DLD1 (cell line): ENCODE data around the gene RPTOR.

ENCODE experiments used
- in situ Hi-C: cut with HindIII; loops from 2 replicates; pipeline ENCODE4 v1.10.0; 2017; ENCODE audit warnings: low sequenced_read_pairs

Gene RPTOR

GRCh38 chr17:80947200-80947940 lies 402.7 kb downstream of the RPTOR start:
- in situ Hi-C loops: no loop called here

GRCh38 chr17:80948019-80948975 lies 403.7 kb downstream of the RPTOR start:
- in situ Hi-C loops: no loop called here

- in situ Hi-C loops: no loop called here
These were observed 404.4 kb downstream of the RPTOR start for GRCh38 chr17:80948976-80949450.

GRCh38 chr17:80949451-80950421 lies 405.1 kb downstream of the RPTOR start:
- in situ Hi-C loops: no loop called here

- in situ Hi-C loops: no loop called here
These were observed 406.0 kb downstream of the RPTOR start for GRCh38 chr17:80950466-80951120.

- in situ Hi-C loops: no loop called here
These were observed 406.8 kb downstream of the RPTOR start for GRCh38 chr17:80951121-80952090.

- in situ Hi-C loops: no loop called here
These were observed 407.7 kb downstream of the RPTOR start for GRCh38 chr17:80952291-80952690.

- in situ Hi-C loops: no loop called here
These were observed 409.1 kb downstream of the RPTOR start for GRCh38 chr17:80953471-80954315.

- in situ Hi-C loops: no loop called here
These were observed 410.4 kb downstream of the RPTOR start for GRCh38 chr17:80955078-80955477.

GRCh38 chr17:80955671-80956280 lies 411.1 kb downstream of the RPTOR start:
- in situ Hi-C loops: no loop called here

GRCh38 chr17:80956321-80957190 lies 411.9 kb downstream of the RPTOR start:
- in situ Hi-C loops: no loop called here

- in situ Hi-C loops: no loop called here
These were observed 412.9 kb downstream of the RPTOR start for GRCh38 chr17:80957461-80957941.

- in situ Hi-C loops: no loop called here
These were observed 414.8 kb downstream of the RPTOR start for GRCh38 chr17:80959330-80960036.

GRCh38 chr17:80960037-80960796 lies 415.6 kb downstream of the RPTOR start:
- in situ Hi-C loops: no loop called here

GRCh38 chr17:80960797-80961452 lies 416.3 kb downstream of the RPTOR start:
- in situ Hi-C loops: no loop called here
